RKO (cell line): ENCODE data around the gene DNM3.

Experiments
- DNase-seq: peaks from one replicate; pipeline ENCODE4 v3.0.0-alpha.2; 2016; ENCODE audit warnings: low spot score

Gene DNM3

DNA sequence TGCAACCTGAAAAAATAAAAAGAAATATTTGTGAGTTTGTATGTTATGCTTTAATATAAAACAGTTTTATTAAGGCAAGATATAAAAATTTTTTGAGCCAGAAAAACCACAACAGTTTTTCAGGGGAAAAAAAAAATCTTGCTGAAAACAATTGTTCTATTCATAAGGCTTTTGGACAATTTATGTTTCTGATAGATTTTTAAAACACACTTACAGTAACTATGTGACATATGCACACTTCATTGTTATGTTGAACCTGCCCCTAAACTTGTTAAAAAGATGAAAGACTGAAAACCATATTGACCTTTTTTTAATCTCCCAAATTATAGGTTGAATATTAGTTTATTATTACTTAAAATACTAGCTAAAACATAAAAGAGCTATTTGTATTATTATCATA lies 299.3 kb downstream of the DNM3 start:
- no peak for DNase-seq

DNA sequence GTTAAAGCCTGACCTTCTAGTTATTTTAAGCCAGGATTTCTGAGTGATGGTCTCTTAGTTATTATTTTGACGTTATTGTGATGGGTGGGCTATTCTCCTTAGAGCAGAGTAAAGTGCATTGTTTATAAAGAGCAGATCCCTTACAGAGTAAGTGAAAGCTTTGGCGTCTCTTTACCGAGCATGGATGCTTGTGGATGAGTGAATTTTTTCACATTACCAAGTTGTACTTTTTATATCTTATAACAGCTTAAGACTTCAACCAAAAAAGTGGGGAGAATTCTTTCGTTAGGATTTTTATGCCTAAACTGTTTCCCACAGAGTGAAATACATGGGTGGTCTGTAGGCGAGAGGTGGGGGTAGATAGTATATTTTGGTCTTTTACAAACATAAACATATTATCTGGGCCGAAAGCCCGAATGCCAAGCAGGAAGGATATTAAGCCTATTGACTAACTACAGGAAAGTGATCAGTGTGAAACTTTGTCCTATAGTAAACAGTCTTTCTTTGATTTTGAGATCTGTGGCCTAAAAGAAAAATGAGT lies 300.1 kb downstream of the DNM3 start:
- DNase-seq = no peak

DNA sequence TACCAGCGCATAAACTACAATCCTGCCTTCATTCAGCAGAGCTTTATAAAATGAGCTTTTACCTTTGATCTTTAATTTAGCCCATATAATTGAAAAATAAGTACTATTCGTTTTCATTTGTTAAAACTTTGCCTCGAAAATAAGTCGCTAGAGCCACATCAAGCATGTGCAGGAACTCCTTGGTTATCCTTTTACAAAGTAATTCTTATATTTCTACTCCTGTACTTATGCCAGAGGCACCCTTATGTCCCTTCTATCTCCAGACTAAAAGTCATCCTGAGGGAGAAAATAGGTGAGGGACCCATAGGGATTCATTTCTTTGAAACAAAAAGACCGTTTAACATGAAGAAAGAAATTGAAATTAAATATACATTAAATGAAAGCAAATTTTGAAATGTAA lies 301.0 kb downstream of the DNM3 start:
- no peak for DNase-seq

DNA sequence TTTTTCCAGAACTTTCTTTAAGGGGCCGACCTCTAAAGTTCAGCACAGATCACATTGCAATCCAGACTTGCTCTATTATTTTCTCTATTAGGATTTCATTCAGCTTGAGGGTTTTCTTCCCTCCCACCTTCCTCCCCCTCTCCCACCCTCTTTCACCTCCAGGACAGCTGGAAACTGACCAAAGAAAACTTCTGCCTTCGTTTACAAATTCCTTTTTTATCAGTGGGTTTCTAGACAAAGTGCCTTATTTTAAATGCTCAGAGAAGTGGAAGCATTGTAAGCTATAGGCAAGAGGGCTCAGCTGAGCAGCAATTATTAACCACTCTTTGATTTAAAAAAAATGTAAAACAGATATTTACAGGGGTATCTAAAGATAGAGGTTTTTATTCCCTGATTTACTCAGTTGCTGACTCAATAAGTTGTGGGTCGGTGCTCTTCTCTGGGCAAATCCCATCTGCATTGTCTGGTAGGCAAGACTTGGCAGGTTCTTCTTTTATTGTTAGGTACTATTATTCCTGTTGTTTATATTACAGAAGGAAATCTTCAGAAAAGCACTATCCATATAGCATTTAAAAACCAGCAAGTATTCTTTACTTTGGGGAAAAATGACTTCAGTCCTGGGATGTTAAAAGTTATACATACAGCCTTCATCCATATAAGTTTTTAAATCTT lies 302.2 kb downstream of the DNM3 start:
- no peak for DNase-seq

DNA sequence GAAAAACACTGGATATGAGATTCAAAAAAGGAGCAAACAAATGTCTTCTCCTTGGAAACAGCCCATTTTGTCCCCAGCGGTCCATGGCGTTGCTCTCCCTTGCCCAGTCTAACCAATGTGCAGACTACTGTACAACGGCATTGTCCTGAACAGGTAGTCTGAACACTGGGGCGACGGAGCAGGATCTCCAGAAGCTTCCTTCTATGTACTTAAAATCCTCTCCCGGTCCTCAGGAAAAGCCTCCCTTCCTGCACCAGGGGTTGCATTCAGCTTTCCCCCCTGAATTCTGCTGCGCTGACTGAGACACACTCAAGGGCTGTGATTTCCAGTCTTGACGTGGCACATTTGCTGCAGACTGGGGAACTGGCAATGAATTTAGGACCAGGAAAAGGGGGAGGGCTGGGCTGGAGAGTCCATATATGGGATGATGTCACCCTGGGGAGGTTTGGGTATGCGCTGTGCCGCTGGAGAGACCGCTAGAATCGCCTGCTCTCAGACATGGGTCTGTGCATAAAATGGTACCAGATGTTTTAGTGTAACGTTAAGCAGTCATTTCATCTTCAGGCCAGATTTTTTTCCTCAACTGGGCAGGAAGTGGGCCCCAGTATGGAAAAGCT lies 303.3 kb downstream of the DNM3 start:
- no peak for DNase-seq

DNA sequence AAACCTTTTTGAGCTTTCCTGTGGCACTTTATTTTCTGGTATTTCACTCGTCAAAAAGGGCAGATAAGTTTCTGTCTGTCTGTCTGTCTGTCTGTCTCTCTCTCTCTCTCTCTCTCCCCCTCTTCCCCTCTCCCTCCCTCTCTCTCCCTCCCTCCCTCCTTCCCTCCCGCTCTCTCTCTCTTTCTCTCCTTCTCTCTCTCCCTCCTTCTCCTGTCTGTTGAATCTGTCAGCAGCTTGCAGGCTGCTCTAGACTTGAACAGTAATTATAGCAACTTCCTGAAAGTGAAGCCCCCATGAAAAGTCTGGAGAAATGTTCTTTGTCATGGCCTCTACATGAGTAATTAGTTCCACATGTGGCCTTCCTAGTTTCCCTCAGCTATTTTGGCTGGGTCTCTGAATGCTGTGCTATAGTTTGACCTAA lies 303.9 kb downstream of the DNM3 start:
- no peak for DNase-seq

DNA sequence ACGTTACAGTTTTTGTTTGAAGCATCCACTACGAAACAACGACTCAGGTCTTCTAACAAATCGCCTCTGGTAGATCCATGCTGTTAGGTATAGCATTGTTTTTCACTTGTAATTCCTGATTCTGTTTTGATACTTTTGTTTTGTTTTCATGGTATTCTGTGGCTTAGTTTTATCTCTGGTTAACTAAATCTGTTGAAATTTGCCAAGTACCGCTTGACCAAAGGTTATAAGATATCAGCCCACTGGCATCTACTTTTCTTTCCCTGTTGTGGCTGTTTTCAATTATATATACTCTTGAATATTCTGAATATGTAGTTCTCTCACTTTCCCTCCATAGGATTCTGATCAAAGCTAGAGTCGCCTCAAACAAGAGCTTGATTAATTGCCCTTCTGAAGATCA lies 304.4 kb downstream of the DNM3 start:
- no peak for DNase-seq

DNA sequence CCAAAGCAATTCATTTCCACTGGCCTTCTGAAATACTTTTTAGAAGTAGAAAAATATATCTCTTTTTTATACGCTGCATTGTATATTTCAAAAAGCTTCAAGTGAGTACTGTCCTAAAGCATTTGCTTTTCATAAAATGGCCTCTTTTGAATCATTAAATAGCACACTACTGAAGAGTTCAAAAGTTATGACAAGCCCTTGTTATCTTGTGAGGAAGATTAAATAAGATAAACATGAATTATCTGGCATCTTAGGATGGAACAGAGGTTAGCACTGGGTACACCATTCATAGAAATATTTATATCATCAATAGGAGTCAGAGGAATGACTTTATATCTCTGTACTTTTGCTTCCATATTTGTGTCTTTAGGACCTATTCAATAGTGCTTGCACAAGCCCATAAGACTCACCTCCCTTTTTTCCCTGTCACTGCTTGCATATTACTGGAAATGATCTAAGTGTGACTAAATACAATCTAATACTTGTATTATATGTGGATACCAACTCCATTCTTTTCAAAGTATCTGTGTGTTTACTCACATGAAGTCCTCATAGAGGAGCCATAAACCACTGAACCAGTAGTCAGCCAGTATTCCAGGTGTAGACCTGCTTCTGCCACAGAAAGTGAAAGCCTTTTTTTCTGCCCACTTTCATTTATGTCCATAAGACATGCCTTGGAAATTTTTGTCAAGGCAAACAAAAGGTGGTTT lies 305.0 kb downstream of the DNM3 start:
- DNase-seq = peak; percentile 32

DNA sequence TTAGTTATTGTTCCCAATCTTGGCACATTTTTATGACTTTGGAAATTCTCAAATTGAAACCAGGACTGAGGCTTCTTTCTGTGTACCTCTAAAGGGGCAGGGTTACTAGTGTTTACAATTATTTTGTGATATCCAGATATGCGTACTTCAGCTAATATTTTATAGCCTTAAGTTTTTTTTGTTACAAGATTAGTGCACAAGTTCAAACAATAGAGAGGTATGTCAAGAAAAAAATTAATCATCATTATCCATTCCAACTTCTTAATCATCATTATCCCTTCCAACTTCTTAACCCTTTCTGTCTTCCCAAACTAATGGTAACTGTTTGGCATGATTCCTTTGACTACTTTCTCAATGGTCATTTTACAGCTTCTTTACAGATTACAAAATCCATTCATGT lies 306.2 kb downstream of the DNM3 start:
- no peak for DNase-seq

DNA sequence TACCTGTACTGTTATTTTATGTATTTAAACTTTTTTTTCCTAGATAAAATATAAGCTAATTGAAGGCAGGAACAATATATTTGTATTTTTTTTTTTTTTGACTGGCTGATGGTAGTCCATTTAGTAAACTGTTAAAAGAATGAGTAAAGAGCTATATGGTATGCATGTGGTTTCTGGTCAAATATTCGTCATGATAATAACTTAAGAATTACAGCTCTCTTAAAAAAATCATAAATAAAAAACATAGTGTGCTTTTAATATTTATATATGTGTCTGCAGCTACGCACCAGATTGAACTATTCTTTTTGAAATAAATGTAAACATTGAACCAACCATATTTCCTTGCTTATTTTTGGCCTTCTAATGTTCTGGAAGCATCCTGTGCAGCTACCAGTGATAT lies 306.9 kb downstream of the DNM3 start:
- DNase-seq = no peak

DNA sequence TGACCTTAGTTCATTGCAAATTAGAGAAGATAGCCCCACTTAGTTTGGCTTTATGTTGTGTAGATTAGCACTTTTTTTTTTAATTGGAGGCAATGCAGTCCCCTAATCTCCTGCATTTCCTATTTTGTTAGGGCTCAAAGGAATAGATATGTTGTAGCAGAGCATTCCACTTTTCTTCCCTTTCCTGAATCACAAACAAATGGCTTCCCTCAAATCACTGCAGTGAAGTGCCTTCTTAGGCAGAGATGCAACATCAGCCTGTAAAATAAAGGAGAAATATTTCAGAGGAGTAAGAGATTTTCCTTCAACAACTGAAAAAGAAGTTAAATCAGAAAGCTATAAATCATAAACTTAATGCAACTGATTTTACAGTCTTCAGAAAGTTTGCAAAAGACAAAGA lies 307.4 kb downstream of the DNM3 start:
- no peak for DNase-seq

DNA sequence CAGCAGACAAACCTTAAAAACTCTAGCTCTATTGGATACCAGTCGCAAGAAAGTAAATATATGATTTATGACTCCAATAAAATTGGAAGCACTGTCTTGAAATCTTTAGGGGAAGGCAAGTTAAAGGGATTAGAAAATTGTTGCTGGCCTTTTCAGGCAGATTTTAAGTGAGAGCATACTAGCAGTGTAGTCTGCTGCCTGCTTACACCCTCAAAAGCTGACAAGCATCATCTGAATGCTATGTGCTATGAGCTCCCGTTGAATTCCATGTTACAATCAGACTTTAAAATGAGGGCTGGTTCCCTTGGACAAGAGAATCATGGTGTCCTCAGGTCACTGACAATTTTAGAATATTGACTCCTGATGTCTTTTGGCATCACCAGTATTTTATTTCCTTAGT lies 308.0 kb downstream of the DNM3 start:
- DNase-seq = no peak

DNA sequence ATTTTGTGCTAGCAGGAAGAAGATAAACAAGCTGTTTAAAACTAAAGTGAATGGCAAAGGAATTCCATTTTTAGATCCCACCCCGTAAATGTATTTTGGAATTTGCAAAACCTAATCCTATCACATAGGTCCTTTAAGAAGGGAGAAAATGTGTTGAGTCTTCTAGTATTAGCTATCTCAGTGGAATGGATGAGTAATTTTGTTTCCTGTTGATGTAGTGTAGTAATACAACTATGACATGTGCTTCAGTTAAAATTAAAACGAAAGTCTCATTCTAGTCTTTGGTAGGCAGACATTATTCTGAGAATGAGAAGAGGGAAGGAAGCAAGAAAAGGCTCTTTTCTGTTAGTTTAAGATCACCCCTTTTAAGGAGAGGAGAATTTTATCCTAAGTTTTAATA lies 313.3 kb downstream of the DNM3 start:
- peak; percentile 95 for DNase-seq

DNA sequence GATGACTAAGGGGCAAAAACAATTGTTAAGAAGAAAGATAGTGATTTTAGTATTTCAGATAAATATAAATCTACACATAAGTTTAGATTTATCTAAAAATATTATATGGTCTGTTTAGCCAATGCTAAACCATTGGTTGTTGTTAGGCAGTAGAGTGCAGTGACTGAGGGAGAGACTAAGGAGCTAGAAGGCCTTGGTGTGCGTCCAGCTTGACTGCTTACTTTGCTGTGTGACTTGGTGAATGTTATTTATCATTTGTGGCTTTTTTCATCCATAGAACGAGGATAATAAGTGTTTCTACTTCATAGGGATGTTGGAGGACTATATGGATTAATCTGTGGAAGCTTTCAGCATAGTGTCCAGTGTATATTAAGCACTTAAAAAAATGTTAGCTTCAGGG lies 314.5 kb downstream of the DNM3 start:
- no peak for DNase-seq

DNA sequence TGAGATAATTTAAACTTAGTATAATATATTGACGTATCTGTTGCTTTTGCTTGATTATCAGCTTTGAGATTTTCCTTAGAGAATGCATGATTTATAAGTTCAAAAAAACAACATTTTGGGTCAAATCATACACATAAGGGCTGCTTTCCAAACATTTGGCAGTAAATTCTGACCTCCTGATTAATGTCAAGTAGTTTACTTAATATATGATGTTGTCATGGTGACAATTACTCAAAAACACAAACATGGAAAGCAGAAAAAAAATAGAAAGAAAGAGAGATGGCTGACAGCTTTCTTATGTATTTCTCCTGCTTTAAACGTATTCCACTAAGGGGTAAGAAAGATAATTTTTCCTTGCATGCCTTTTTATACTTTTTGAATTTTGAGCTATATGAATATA lies 320.9 kb downstream of the DNM3 start:
- DNase-seq = no peak

DNA sequence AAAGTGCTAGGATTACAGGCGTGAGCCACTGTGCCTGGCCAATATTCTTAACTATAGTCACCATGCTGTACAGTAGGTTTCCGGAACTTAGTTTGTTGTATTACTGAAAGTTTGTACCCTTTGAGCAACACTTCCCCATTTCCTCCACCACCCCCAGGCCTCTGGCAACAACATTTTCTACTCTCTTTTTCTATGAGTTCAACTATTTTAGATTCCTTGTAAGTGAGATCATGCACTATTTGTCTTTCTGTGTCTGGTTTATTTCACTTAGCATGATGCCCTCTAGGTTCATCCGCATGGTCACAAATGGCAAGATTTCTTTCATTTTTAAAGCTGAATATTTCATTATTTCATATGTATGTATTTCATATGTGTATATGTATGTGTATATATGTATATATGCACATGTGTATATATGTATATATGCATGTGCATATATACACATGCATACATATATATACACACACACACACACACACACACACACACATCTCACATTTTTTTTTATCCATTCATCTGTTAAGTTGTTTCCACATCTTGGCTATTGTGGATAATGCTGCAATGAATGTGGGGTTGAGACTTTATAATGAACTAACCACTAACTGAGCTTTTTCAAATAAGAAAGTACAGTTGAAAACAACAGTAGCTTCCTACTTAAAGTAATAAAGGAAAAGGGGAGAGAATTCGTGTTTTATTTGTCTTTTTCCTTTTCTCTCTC lies 322.4 kb downstream of the DNM3 start:
- DNase-seq = no peak

DNA sequence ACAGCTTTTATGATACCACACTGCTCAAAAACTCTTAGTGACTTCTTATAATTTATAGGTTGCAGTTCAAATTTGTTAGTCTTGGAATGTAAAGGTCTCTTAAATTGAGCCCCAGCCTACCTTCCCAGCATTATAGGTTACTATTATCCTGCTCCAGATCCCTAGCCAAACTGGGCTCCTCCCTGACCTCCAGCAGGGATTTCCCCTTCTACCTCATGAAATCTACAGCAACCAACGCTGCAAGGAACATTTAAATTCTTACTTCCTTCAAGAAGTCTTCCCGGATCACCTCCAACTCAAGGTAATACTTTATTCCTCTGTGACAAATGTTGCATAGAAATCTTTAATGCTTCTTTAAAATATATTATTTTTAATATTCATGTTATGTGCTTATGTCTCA lies 324.1 kb downstream of the DNM3 start:
- no peak for DNase-seq

DNA sequence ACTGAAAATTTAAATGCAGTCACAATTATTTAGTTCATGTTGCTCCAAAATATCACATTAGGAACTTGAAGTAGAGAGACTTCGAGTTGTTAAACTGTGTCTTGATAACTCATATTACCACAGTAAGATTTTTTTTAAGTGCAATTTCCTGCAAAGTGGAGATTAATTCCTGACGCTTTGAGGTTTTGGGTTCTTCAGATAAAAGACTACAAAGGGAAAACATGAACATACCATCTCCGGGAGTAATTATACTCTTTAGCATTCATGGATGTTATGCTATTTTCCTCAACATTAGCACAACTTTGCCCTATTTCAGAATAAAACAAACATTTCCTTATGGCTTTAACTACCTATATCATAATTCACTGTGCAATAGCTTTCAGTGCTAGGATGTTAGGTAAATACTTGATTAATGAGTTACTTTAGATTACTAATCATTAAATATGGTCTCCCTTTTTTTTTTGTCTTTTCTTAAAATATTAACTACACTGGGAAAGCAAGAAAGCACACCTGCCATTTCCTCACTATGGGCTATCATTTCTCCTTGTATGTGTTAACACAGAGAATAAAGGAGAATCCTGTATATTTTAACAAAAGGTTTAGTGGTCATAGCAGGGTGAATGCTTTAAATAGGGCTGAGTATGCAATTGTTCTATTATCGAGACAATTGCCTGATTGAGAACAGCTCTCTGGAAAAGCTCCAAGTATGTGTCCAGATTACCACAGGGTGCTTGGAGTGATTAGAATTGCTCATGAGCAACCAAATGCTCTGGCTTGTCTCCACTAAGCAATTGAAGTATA lies 326.7 kb downstream of the DNM3 start:
- no peak for DNase-seq

DNA sequence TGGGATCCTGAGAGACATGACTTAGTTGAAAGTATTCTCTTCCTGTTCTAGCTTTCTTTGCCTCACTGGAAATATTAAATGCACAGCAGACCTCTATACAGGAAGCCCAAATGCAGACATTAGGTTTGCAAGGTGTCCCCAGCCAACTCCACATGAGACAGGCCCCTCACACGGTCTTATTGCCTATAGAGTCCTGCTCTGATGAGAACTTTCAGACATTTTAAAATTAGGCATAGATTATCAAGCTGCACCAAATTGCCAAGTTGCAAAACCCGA lies 327.2 kb downstream of the DNM3 start:
- no peak for DNase-seq

DNA sequence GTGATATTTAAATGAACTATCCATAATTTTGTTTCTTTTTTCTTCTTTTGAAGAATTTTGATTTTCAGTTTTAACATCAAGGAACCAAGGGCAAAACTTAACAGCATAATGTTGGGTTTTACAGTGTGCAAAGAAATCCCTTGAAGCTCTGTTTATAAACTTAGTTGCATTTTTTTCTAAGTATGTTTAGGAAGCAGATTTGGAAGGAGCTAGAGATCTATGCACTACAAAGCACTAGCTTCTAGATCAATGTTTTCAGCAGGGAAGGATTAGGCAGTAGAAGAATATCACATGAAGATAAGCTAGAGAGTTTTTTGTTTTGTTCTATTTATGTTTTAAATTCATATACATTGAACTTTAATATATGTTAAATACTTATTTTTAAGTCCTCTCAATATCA lies 328.5 kb downstream of the DNM3 start:
- DNase-seq = no peak

DNA sequence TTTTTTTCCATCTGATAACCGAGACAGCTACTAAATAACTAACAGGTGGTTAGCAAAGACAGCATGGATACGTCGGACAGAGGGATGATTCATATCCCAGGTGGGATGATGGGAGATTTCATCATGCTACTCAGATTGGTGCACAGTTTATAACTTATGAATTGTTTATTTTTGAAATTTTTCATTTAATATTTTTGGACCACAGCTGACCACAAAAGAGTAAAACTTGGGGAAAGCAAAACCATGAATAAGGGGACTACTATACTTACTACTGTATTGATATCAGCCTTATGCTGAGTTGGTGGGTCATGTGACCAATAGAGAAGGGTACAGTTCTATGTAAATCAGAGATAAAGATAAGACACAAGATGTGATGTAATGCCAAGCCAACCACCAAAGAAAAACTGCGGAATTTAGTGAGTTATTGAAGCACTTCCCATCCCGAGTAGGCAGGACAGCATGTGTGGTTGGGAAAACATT lies 331.1 kb downstream of the DNM3 start:
- DNase-seq = no peak

DNA sequence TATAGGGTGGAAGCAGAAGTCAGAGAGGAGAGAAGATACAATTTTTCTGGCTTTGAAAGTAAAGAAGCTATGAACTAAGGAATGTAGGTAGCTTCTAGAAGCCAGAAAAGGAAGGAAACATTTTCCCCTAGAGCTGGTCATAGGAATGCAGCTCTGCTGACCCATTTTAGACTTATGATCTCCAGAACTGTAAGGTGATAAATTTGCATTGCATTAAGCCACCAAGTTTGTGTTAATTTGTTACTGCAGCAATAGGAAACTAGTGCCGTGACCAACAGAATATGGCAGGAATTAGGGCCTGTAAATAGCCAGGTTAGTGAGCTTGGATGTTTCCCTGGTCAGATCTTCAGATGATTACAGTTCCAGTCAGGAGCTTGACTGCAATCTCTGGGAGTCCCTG lies 334.9 kb downstream of the DNM3 start:
- DNase-seq = no peak
